NCI-H524 treated with DMSO at 0.1 percent for 48 hours (cell line): ENCODE data around the gene GMPR2.

Experiments
- DNase-seq: peaks from one replicate; lab custom pipeline; 2025; lab: John Stamatoyannopoulos, UW

GMPR2 gene

GRCh38 chr14:24268225-24268624 lies 35.5 kb downstream of the GMPR2 start:
- DNase-seq: no peak

- DNase-seq: no peak
Measured at GRCh38 chr14:24269368-24269767, 36.6 kb downstream of the GMPR2 start.

- DNase-seq: no peak
Measured at GRCh38 chr14:24269910-24270536, 37.3 kb downstream of the GMPR2 start.

- DNase-seq: no peak
Measured at GRCh38 chr14:24270537-24271133, 37.9 kb downstream of the GMPR2 start.

- DNase-seq: peak; percentile 61
Measured at GRCh38 chr14:24271134-24271833, 38.6 kb downstream of the GMPR2 start, which contains the start of gene RABGGTA. TSS of gene RABGGTA (minus strand) at chr14:24271597. CDS start at chr14:24271115, 482 bp downstream.

- DNase-seq: no peak
Measured at GRCh38 chr14:24271834-24272263, 39.1 kb downstream of the GMPR2 start.

GRCh38 chr14:24272467-24272866 lies 39.7 kb downstream of the GMPR2 start:
- DNase-seq: no peak

GRCh38 chr14:24273422-24273998 lies 40.8 kb downstream of the GMPR2 start:
- no peak for DNase-seq

GRCh38 chr14:24274101-24274543 lies 41.4 kb downstream of the GMPR2 start:
- DNase-seq: no peak

- no peak for DNase-seq
Measured at GRCh38 chr14:24277071-24277470, 44.3 kb downstream of the GMPR2 start.

- DNase-seq: no peak
Measured at GRCh38 chr14:24277606-24278321, 45.0 kb downstream of the GMPR2 start.

GRCh38 chr14:24278424-24278823 lies 45.7 kb downstream of the GMPR2 start:
- no peak for DNase-seq

GRCh38 chr14:24279301-24280186 lies 46.8 kb downstream of the GMPR2 start:
- no peak for DNase-seq

GRCh38 chr14:24280797-24281460 lies 48.2 kb downstream of the GMPR2 start:
- DNase-seq: no peak

GRCh38 chr14:24281636-24282035 lies 48.9 kb downstream of the GMPR2 start:
- no peak for DNase-seq

- no peak for DNase-seq
Measured at GRCh38 chr14:24282736-24283135, 50.0 kb downstream of the GMPR2 start.

- no peak for DNase-seq
Measured at GRCh38 chr14:24283796-24284460, 51.2 kb downstream of the GMPR2 start.

- DNase-seq: no peak
Measured at GRCh38 chr14:24284501-24285035, 51.8 kb downstream of the GMPR2 start.

- DNase-seq: no peak
Measured at GRCh38 chr14:24285351-24285750, 52.6 kb downstream of the GMPR2 start.

- DNase-seq: no peak
Measured at GRCh38 chr14:24286996-24287395, 54.3 kb downstream of the GMPR2 start.
